Measurements from ENCODE around the gene APP. TPM values are rescaled to one million over a fixed set of nuclear protein-coding genes. Genes with fewer than 3 reads are reported as not detected.

The APP gene
- total and polyA plus RNA-seq, 2 of the 13 experiments (the other 11 are each of a cell fraction or from before 2014, with no cell fraction given), result 70.6 to 262 TPM

DNA sequence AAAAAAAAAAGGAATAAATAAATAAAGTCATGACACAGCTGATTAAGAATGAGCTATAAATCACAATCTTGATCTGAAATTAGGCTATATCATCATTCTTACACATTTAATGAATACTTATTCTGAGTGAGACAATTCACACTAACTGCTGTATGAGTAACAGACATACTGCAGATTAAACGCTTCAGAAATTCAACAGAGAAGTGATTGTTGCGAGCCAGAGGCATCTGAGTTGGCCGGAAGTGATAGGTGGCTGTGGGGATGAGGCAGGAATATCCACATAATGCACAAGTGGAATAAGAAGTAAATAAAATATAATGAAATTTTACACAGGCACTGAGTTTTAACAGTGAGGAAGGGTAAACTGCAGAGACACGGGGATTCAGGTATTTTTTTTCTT is 142.4 kb downstream of the APP start (continued):
- TF ChIP-seq, protein P1, sequence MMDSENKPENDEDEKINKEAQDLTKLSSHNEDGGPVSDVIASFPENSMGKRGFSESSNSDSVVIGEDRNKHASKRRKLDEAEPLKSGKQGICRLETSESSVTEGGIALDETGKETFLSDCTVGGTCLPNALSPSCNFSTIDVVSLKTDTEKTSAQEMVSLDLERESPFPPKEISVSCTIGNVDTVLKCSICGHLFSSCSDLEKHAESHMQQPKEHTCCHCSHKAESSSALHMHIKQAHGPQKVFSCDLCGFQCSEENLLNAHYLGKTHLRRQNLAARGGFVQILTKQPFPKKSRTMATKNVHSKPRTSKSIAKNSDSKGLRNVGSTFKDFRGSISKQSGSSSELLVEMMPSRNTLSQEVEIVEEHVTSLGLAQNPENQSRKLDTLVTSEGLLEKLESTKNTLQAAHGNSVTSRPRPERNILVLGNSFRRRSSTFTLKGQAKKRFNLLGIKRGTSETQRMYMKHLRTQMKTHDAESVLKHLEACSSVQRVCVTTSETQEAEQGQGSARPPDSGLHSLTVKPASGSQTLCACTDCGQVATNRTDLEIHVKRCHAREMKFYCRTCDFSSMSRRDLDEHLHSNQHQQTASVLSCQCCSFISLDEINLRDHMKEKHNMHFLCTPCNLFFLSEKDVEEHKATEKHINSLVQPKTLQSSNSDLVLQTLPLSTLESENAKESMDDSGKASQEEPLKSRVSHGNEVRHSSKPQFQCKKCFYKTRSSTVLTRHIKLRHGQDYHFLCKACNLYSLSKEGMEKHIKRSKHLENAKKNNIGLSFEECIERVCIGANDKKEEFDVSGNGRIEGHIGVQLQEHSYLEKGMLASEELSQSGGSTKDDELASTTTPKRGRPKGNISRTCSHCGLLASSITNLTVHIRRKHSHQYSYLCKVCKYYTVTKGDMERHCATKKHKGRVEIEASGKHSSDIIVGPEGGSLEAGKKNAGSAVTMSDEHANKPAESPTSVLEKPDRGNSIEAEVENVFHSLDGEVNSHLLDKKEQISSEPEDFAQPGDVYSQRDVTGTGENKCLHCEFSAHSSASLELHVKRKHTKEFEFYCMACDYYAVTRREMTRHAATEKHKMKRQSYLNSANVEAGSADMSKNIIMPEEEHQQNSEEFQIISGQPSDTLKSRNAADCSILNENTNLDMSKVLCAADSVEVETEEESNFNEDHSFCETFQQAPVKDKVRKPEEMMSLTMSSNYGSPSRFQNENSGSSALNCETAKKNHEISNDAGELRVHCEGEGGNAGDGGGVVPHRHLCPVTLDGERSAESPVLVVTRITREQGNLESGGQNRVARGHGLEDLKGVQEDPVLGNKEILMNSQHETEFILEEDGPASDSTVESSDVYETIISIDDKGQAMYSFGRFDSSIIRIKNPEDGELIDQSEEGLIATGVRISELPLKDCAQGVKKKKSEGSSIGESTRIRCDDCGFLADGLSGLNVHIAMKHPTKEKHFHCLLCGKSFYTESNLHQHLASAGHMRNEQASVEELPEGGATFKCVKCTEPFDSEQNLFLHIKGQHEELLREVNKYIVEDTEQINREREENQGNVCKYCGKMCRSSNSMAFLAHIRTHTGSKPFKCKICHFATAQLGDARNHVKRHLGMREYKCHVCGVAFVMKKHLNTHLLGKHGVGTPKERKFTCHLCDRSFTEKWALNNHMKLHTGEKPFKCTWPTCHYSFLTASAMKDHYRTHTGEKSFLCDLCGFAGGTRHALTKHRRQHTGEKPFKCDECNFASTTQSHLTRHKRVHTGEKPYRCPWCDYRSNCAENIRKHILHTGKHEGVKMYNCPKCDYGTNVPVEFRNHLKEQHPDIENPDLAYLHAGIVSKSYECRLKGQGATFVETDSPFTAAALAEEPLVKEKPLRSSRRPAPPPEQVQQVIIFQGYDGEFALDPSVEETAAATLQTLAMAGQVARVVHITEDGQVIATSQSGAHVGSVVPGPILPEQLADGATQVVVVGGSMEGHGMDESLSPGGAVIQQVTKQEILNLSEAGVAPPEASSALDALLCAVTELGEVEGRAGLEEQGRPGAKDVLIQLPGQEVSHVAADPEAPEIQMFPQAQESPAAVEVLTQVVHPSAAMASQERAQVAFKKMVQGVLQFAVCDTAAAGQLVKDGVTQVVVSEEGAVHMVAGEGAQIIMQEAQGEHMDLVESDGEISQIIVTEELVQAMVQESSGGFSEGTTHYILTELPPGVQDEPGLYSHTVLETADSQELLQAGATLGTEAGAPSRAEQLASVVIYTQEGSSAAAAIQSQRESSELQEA (CRISPR knock-in tag; IDR thresholded peaks at IDR 0.05; ENCODE audit: not compliant biosample characterization), result no peak
- no peak for TF ChIP-seq ZNF121 (CRISPR knock-in tag; IDR thresholded peaks at IDR 0.05)
- TF ChIP-seq NONO (IDR thresholded peaks at IDR 0.05), result no peak
- TF ChIP-seq NONO (CRISPR knock-in tag; conservative IDR thresholded peaks at IDR 0.05), result no peak
- TF ChIP-seq ATAD3A (CRISPR knock-in tag; IDR thresholded peaks at IDR 0.05), result no peak
- no peak for TF ChIP-seq NRL (CRISPR knock-in tag; IDR thresholded peaks at IDR 0.05; ENCODE audit: borderline replicate concordance)
- no peak for TF ChIP-seq ZNF446 (CRISPR knock-in tag; IDR thresholded peaks at IDR 0.05)
- TF ChIP-seq ZNF644 (CRISPR knock-in tag; IDR thresholded peaks at IDR 0.05; ENCODE audit: low read depth), result no peak
- TF ChIP-seq, protein P2, sequence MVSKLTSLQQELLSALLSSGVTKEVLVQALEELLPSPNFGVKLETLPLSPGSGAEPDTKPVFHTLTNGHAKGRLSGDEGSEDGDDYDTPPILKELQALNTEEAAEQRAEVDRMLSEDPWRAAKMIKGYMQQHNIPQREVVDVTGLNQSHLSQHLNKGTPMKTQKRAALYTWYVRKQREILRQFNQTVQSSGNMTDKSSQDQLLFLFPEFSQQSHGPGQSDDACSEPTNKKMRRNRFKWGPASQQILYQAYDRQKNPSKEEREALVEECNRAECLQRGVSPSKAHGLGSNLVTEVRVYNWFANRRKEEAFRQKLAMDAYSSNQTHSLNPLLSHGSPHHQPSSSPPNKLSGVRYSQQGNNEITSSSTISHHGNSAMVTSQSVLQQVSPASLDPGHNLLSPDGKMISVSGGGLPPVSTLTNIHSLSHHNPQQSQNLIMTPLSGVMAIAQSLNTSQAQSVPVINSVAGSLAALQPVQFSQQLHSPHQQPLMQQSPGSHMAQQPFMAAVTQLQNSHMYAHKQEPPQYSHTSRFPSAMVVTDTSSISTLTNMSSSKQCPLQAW (CRISPR knock-in tag; IDR thresholded peaks at IDR 0.05), result no peak
- TF ChIP-seq ZNF256 (CRISPR knock-in tag; conservative IDR thresholded peaks at IDR 0.05), result no peak
- no peak for TF ChIP-seq ELF3 (CRISPR knock-in tag; IDR thresholded peaks at IDR 0.05)

Measured in HepG2 (cell line).